DND-41 (cell line): ENCODE measurements around the gene CPN2.

Source experiments
- EZH2 ChIP-seq: IDR thresholded peaks from 3 replicates; pipeline ENCODE4 v1.6.1; 2012; ENCODE audit warnings: borderline replicate concordance, low read depth, mild to moderate bottlenecking, moderate library complexity, low read length, inconsistent platforms; ENCODE audit not compliant: severe bottlenecking
- TF ChIP-seq, protein P1 (sequence below): IDR thresholded peaks from 2 replicates; pipeline ENCODE4 v1.5.1; 2012; ENCODE audit warnings: borderline replicate concordance, low read length, moderate library complexity, mild to moderate bottlenecking; ENCODE audit not compliant: poor library complexity, severe bottlenecking; ENCODE audit errors: extremely low read depth

DNA sequence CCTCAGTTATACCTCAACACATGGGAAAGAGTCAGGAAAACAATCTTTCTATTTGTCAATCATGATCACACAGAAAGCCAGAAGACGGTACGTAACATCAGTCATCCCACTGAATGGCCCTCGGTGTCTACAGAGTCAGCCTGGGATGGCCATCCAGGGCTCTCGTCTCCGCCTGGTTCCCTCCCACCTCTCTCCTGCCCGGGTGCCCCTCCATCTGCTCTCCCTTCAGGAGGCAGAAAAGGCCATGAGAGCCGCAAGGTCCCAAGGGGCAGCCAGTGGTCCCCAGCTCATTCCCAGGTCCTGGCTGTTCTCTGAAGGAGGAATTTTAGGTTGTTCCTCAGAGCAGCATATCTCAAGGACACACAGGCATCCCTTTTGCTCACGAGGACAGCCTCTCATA lies 22.8 kb upstream of the CPN2 start:
- TF ChIP-seq, protein P1, sequence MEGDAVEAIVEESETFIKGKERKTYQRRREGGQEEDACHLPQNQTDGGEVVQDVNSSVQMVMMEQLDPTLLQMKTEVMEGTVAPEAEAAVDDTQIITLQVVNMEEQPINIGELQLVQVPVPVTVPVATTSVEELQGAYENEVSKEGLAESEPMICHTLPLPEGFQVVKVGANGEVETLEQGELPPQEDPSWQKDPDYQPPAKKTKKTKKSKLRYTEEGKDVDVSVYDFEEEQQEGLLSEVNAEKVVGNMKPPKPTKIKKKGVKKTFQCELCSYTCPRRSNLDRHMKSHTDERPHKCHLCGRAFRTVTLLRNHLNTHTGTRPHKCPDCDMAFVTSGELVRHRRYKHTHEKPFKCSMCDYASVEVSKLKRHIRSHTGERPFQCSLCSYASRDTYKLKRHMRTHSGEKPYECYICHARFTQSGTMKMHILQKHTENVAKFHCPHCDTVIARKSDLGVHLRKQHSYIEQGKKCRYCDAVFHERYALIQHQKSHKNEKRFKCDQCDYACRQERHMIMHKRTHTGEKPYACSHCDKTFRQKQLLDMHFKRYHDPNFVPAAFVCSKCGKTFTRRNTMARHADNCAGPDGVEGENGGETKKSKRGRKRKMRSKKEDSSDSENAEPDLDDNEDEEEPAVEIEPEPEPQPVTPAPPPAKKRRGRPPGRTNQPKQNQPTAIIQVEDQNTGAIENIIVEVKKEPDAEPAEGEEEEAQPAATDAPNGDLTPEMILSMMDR = no peak
- TF ChIP-seq EZH2 = no peak
